AG04449 (cell line): Measurements from ENCODE around the gene KIF3A.

Experiments used
- CTCF ChIA-PET: fragments of 350-600 bp; formaldehyde crosslinking; extraction: SDS; loops from one replicate; lab custom pipeline; 2021; ENCODE audit warnings: antibody characterized with exemption; lab: Yijun Ruan, JAX
- POLR2A ChIA-PET: fragments of 400-600, 350-600 bp; formaldehyde crosslinking; extraction: SDS; loops from one replicate; lab custom pipeline; 2020; ENCODE audit warnings: antibody characterized with exemption, inconsistent platforms; lab: Yijun Ruan, JAX
- DNase-seq: peaks from one replicate; pipeline ENCODE4 v3.0.0-alpha.2; 2010; ENCODE audit warnings: low read depth, low spot score
- H3K4me3 ChIP-seq: 2 replicates; pipeline ENCODE4 v1.5.1; 2011; ENCODE audit warnings: low read depth, mild to moderate bottlenecking, control low read depth, low read length
- TF ChIP-seq, protein P1 (sequence below): IDR thresholded peaks from one replicate; pipeline ENCODE4 v1.5.1; 2011; ENCODE audit warnings: mild to moderate bottlenecking, moderate library complexity, low read length, control low read depth, inconsistent platforms; ENCODE audit not compliant: insufficient read depth; ENCODE audit errors: missing control alignments

The KIF3A gene

GRCh38 chr5:132646583-132647266 lies 90.6 kb downstream of the KIF3A start:
- no peak overlapping the region for H3K4me3 ChIP-seq
- no peak for DNase-seq
- POLR2A ChIA-PET = no interaction called here
- CTCF ChIA-PET = interaction anchor here (1.3 kb wide), 1 partner anchor 13 kb away, joined by 3 read pairs; no protein-coding TSS in a partner anchor
- TF ChIP-seq, protein P1, sequence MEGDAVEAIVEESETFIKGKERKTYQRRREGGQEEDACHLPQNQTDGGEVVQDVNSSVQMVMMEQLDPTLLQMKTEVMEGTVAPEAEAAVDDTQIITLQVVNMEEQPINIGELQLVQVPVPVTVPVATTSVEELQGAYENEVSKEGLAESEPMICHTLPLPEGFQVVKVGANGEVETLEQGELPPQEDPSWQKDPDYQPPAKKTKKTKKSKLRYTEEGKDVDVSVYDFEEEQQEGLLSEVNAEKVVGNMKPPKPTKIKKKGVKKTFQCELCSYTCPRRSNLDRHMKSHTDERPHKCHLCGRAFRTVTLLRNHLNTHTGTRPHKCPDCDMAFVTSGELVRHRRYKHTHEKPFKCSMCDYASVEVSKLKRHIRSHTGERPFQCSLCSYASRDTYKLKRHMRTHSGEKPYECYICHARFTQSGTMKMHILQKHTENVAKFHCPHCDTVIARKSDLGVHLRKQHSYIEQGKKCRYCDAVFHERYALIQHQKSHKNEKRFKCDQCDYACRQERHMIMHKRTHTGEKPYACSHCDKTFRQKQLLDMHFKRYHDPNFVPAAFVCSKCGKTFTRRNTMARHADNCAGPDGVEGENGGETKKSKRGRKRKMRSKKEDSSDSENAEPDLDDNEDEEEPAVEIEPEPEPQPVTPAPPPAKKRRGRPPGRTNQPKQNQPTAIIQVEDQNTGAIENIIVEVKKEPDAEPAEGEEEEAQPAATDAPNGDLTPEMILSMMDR = no peak

DNA sequence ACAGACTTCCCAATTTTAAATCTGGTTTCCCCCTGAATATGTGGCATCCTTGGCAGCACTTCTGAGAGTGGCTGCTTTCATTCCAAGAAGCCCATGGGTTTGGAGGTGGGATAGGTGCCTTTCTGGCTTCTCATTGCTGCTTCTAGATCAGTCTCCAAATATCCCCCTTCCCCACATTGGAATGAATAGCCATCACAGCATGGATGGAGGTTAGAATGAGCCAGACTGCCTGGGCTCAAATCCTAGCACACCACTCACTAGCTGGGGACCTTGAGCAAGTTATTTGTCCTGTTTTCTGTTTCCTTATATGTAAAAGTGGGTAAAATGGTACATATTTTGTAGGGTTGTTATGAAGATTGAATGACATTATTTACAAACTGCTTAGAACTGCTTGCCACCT lies 93.2 kb downstream of the KIF3A start:
- POLR2A ChIA-PET = no interaction called here
- CTCF ChIA-PET = no interaction called here

More for the DNA sequence above, 93.2 kb downstream of the KIF3A start:
- H3K4me3 ChIP-seq = no peak overlapping the region
- TF ChIP-seq, protein P1 = no peak
- DNase-seq = no peak
